Measurements from ENCODE around the gene PLSCR2. TPM values are rescaled to one million over a fixed set of nuclear protein-coding genes. Genes with fewer than 3 reads are reported as not detected.

Gene PLSCR2
- polyA plus RNA-seq, 3 donors: not detected

DNA sequence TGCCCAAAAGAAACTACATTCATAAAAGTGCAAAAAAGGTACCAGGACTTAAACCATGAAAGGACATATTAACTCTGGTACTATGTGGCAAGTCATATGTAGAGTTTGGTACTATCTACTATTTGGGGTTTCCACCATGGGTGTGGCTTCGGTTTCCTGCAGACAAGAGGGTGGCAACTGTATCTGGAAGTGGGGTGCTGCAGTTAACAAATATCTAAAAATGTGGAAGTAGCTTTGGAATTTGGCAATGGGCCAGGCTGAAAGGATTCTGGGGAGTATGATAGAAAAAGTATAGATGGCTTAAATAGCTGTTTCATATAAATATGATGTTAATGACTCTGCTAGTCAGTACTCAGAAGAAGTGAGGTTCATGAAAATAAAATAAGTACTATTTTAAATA is 44.0 kb downstream of the PLSCR2 start:
- intact Hi-C loops (cut with micrococcal nuclease): no loop called here
- Histone ChIP-seq H3K9me3 (replicated peaks in 1 of 2; ENCODE audit: control insufficient read depth in 1 of 2, insufficient read depth in 1 of 2, low read length in 2 of 2) (no peaks in the 10 kb centered on the region), H3K4me3 (replicated peaks in 1 of 3; ENCODE audit: low read depth in 2 of 3, low read length in 3 of 3) (no peak overlapping the region), H4K20me1 (ENCODE audit: insufficient read depth, low read length) (no peaks in the 10 kb centered on the region), H3K4me2 (replicated peaks; ENCODE audit: extremely low read depth, low read length, poor library complexity, severe bottlenecking) (no peak overlapping the region), H2AFZ (ENCODE audit: insufficient read depth, low read depth, low read length, poor library complexity, severe bottlenecking) (no peak overlapping the region), H3K36me3 (replicated peaks in 1 of 2; ENCODE audit: control insufficient read depth in 1 of 2, insufficient read depth in 2 of 2, low read length in 2 of 2) (no peaks in the 10 kb centered on the region), H3K27me3 (ENCODE audit: control insufficient read depth in 2 of 2, insufficient read depth in 2 of 2, low read length in 2 of 2) (no peaks in the 10 kb centered on the region), H3K27ac (ENCODE audit: low read depth in 1 of 2, low read length in 2 of 2) (no peak overlapping the region), H3K9ac (ENCODE audit: insufficient read depth, low read length, poor library complexity, severe bottlenecking) (no peak overlapping the region), H3K4me1 (ENCODE audit: control insufficient read depth in 1 of 2, insufficient read depth in 2 of 2, low read length in 2 of 2) (no peaks in the 10 kb centered on the region), H3K79me2 (ENCODE audit: insufficient read depth, low read length) (no peaks in the 10 kb centered on the region)
- Mint-ChIP-seq H3K9me3 (peaks cover 0 to 12% (median 3%) of the 10 kb centered on the region in 7 donors), H3K4me1 (peaks cover 5% of the 10 kb centered on the region), H3K36me3 (no peaks in the 10 kb centered on the region), H3K27ac (no peak overlapping the region), H3K4me3 (no peak overlapping the region), H3K27me3 (ENCODE audit: low read depth in 3 of 3) (peaks cover 0 to 3% (median 2%) of the 10 kb centered on the region in 3 donors)
- TF ChIP-seq, protein P1, sequence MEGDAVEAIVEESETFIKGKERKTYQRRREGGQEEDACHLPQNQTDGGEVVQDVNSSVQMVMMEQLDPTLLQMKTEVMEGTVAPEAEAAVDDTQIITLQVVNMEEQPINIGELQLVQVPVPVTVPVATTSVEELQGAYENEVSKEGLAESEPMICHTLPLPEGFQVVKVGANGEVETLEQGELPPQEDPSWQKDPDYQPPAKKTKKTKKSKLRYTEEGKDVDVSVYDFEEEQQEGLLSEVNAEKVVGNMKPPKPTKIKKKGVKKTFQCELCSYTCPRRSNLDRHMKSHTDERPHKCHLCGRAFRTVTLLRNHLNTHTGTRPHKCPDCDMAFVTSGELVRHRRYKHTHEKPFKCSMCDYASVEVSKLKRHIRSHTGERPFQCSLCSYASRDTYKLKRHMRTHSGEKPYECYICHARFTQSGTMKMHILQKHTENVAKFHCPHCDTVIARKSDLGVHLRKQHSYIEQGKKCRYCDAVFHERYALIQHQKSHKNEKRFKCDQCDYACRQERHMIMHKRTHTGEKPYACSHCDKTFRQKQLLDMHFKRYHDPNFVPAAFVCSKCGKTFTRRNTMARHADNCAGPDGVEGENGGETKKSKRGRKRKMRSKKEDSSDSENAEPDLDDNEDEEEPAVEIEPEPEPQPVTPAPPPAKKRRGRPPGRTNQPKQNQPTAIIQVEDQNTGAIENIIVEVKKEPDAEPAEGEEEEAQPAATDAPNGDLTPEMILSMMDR (IDR thresholded peaks at IDR 0.05): no peak
- WGBS (ENCODE audit: insufficient coverage): 80% methylated on average over 1 of the region's 1 CpG
- no peak for DNase-seq

DNA sequence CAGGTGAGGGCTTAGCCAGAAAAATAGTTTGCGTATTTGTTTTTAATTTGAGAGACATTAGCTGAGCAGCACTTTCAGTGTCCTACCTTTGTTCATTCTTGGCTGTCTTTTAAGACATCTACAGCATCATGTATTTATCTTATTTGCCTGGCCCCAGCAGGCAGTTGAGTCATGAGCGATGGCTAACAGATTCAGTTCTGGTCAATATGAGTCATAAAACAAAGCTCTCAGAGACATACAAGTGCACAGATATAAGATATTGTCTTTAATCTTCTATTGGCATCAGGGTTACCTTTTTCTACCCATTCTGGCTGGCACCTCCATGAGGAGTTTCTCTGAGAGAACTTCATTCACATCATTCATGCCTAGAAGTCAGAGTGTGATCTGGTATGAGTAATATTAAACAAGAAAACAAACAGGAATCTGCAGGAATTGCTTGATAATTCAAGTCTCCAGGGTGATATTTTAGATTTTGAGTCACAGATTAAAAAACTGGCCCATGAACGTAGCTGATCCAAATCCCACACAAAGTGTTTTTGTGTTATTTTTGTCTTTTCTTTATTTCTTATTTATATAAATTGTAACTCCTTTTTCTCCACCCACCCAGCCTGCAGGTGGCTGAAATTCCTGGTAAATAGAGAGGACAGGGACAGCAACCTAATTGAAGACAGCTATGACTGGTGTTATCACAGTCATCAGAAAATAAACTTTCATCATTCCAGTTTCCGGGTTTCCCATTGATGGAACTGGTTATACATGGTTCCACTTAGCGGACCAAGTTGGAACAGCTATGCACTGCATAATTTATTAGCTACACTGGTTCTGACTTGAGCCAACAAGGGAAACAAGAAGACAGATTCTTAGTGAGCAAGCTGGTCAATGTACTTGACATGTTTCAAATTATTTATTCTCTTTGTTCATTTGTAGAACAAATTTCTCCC is 47.3 kb downstream of the PLSCR2 start:
- H3K27me3 ChIP-seq (ENCODE audit: control insufficient read depth in 2 of 2, insufficient read depth in 2 of 2, low read length in 2 of 2): no peaks in the 10 kb centered on the region
- H3K4me2 ChIP-seq (replicated peaks; ENCODE audit: extremely low read depth, low read length, poor library complexity, severe bottlenecking): no peak overlapping the region
- no peak overlapping the region for H2AFZ ChIP-seq (ENCODE audit: insufficient read depth, low read depth, low read length, poor library complexity, severe bottlenecking)
- H3K4me3 Mint-ChIP-seq: no peak overlapping the region
- H3K9me3 ChIP-seq (replicated peaks in 1 of 2; ENCODE audit: control insufficient read depth in 1 of 2, insufficient read depth in 1 of 2, low read length in 2 of 2): no peaks in the 10 kb centered on the region
- H3K4me3 ChIP-seq (replicated peaks in 1 of 3; ENCODE audit: low read depth in 2 of 3, low read length in 3 of 3): no peak overlapping the region
- no peaks in the 10 kb centered on the region for H3K79me2 ChIP-seq (ENCODE audit: insufficient read depth, low read length)
- no peak overlapping the region for H3K27ac ChIP-seq (ENCODE audit: low read depth in 1 of 2, low read length in 2 of 2)
- DNase-seq: no peak
- H3K36me3 Mint-ChIP-seq: no peaks in the 10 kb centered on the region
- H4K20me1 ChIP-seq (ENCODE audit: insufficient read depth, low read length): no peaks in the 10 kb centered on the region
- intact Hi-C loops (cut with micrococcal nuclease): no loop called here
- no peak overlapping the region for H3K27ac Mint-ChIP-seq
- peaks cover 0 to 1% (median 0%) of the 10 kb centered on the region in 3 donors for H3K27me3 Mint-ChIP-seq (ENCODE audit: low read depth in 3 of 3)
- H3K9me3 Mint-ChIP-seq: peaks cover 0 to 5% (median 2%) of the 10 kb centered on the region in 7 donors
- WGBS (ENCODE audit: insufficient coverage): 83% methylated on average over 2 of the region's 5 CpGs
- no peaks in the 10 kb centered on the region for H3K4me1 ChIP-seq (ENCODE audit: control insufficient read depth in 1 of 2, insufficient read depth in 2 of 2, low read length in 2 of 2)
- H3K36me3 ChIP-seq (replicated peaks in 1 of 2; ENCODE audit: control insufficient read depth in 1 of 2, insufficient read depth in 2 of 2, low read length in 2 of 2): no peaks in the 10 kb centered on the region
- no peak overlapping the region for H3K9ac ChIP-seq (ENCODE audit: insufficient read depth, low read length, poor library complexity, severe bottlenecking)
- peaks cover 5% of the 10 kb centered on the region for H3K4me1 Mint-ChIP-seq
- TF ChIP-seq, protein P1 (IDR thresholded peaks at IDR 0.05): no peak

Data from CD14-positive monocyte (primary cell).